Hippocampal formation (tissue), 2 donors: ENCODE data around the gene FICD.
"Not testable (repeated sequence)": the region's sequence is repeated elsewhere in the genome, so short reads cannot be mapped to it uniquely, and the experiment has no call there.

Experiments
- DNase-seq, 2 donors: peaks; one replicate each; lab custom pipeline; 2025; lab: John Stamatoyannopoulos, UW

Gene FICD

GRCh38 chr12:108514973-108515814 is at the start of gene FICD:
Gene FICD, plus strand, starts transcription at chr12:108515277. Its CDS starts 1,696 bp downstream, at chr12:108516973.
- peak; percentile 99 to 100 for DNase-seq

GRCh38 chr12:108465417-108465816 is 49.7 kb upstream of the FICD start:
- DNase-seq = no peak

- no peak for DNase-seq
Observed at GRCh38 chr12:108468196-108468968, 46.7 kb upstream of the FICD start.

GRCh38 chr12:108473400-108474055 is 41.5 kb upstream of the FICD start:
- DNase-seq = no peak

GRCh38 chr12:108475396-108475795 is 39.7 kb upstream of the FICD start:
- DNase-seq = no peak

- DNase-seq = no peak
Observed at GRCh38 chr12:108477055-108477880, 37.8 kb upstream of the FICD start.

GRCh38 chr12:108477881-108478259 is 37.2 kb upstream of the FICD start:
- DNase-seq = no peak

GRCh38 chr12:108478611-108479206 is 36.4 kb upstream of the FICD start:
- DNase-seq = no peak

- no peak for DNase-seq
Observed at GRCh38 chr12:108479364-108480070, 35.6 kb upstream of the FICD start.

GRCh38 chr12:108482717-108483212 is 32.3 kb upstream of the FICD start:
- DNase-seq = no peak

GRCh38 chr12:108483213-108484059 is 31.6 kb upstream of the FICD start:
- no peak for DNase-seq

GRCh38 chr12:108484431-108484830 is 30.6 kb upstream of the FICD start:
- no peak for DNase-seq

GRCh38 chr12:108484845-108485244 is 30.2 kb upstream of the FICD start:
- DNase-seq = no peak

GRCh38 chr12:108485371-108485770 is 29.7 kb upstream of the FICD start:
- DNase-seq = not testable (repeated sequence)

- not testable (repeated sequence) for DNase-seq
Observed at GRCh38 chr12:108487029-108487428, 28.0 kb upstream of the FICD start.

- no peak for DNase-seq
Observed at GRCh38 chr12:108491256-108491655, 23.8 kb upstream of the FICD start.

- no peak for DNase-seq
Observed at GRCh38 chr12:108495054-108495453, 20.0 kb upstream of the FICD start.

- no peak for DNase-seq
Observed at GRCh38 chr12:108495823-108496579, 19.1 kb upstream of the FICD start.

- no peak for DNase-seq
Observed at GRCh38 chr12:108498136-108498535, 16.9 kb upstream of the FICD start.
